NCI-H526 treated with DMSO at 0.1 percent for 48 hours (cell line): Measurements from ENCODE around the gene TSC2.
"Not testable (repeated sequence)": the region's sequence is repeated elsewhere in the genome, so short reads cannot be mapped to it uniquely, and the experiment has no call there.

Experiments used
- DNase-seq: peaks from one replicate; lab custom pipeline; 2025; lab: John Stamatoyannopoulos, UW

TSC2 gene

GRCh38 chr16:2122429-2122828, 74.6 kb downstream of the TSC2 start:
- no peak for DNase-seq

- DNase-seq = not testable (repeated sequence)
Observed at GRCh38 chr16:2122934-2123683, 75.3 kb downstream of the TSC2 start.

- DNase-seq = not testable (repeated sequence)
Observed at GRCh38 chr16:2123706-2124376, 76.1 kb downstream of the TSC2 start.

GRCh38 chr16:2124377-2124693, 76.5 kb downstream of the TSC2 start:
- DNase-seq = not testable (repeated sequence)

- not testable (repeated sequence) for DNase-seq
Observed at GRCh38 chr16:2124694-2125444, 77.1 kb downstream of the TSC2 start.

- not testable (repeated sequence) for DNase-seq
Observed at GRCh38 chr16:2125609-2126008, 77.8 kb downstream of the TSC2 start.

- not testable (repeated sequence) for DNase-seq
Observed at GRCh38 chr16:2126161-2126743, 78.5 kb downstream of the TSC2 start.

GRCh38 chr16:2126928-2127556, 79.3 kb downstream of the TSC2 start:
- DNase-seq = not testable (repeated sequence)

GRCh38 chr16:2127630-2128280, 80.0 kb downstream of the TSC2 start:
- DNase-seq = not testable (repeated sequence)

GRCh38 chr16:2129251-2129650, 81.5 kb downstream of the TSC2 start:
- DNase-seq = not testable (repeated sequence)

- not testable (repeated sequence) for DNase-seq
Observed at GRCh38 chr16:2129890-2130447, 82.2 kb downstream of the TSC2 start.

- DNase-seq = not testable (repeated sequence)
Observed at GRCh38 chr16:2133797-2134196, 86.0 kb downstream of the TSC2 start.

- not testable (repeated sequence) for DNase-seq
Observed at GRCh38 chr16:2135071-2135470, 87.3 kb downstream of the TSC2 start.

GRCh38 chr16:2135770-2136490, 88.1 kb downstream of the TSC2 start, which contains the start of gene PKD1:
TSS of gene PKD1 (minus strand) at chr16:2135898. CDS start at chr16:2135689, 209 bp downstream.
- DNase-seq = peak; percentile 64
